GM18951 (cell line): Measurements from ENCODE around the gene HHIP.

Source experiments
- POLR2A ChIP-seq: IDR thresholded peaks from 4 replicates; pipeline ENCODE4 v1.6.1; 2011; ENCODE audit warnings: mild to moderate bottlenecking; ENCODE audit not compliant: insufficient read length, insufficient read depth; ENCODE audit errors: extremely low read depth
- in situ Hi-C: fragments of 300-500 bp; cut with MboI; formaldehyde crosslinking; loops from one replicate; pipeline ENCODE4 v1.12.0; 2022; ENCODE audit warnings: low sequenced_read_pairs, mixed read lengths, inconsistent platforms; ENCODE audit not compliant: unreplicated experiment

Gene HHIP

DNA sequence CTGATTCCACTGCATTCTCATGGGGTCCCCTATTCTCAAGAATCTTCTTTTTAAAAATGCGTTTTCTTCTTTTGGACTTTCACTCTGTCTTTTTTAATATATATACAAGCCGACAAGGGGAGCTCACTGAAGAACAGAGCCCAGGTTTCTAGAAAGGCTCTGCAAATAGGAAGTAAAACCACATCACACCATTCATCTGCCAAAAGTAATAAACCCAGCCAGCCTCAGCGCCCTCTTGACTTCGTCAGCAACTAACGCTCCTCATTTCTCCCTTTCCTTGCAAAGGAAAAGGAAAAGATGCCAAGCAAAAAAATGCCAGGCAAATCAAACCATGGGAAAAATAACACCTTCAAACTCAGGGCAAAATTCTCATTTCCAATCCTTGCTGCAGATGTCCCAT, 136.4 kb downstream of the HHIP start:
- in situ Hi-C loops = loop anchor here (25.0 kb wide), 1 partner anchor 595 kb away; no protein-coding TSS in a partner anchor
- TF ChIP-seq POLR2A = no peak

DNA sequence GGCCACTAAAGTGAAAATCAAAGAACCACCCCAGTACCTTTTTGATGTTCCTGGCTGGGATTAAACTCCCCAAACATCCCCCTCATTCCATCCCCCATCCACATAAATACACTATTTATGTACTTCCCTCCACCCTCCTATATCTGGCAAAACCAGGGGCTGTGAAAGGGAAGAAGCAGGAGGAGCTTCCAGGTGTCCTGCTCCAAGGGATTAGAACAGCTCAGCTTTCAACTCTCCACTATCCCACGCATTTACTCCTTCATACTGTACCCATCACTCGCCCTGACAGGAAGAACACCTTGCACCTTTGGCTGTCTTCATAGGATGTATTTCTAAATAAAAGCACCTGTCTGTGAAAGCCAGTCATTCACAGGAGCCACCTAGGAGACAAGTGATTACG, 140.0 kb downstream of the HHIP start:
- in situ Hi-C loops = loop anchor here (25.0 kb wide), 1 partner anchor 599 kb away; no protein-coding TSS in a partner anchor
- no peak for TF ChIP-seq POLR2A

DNA sequence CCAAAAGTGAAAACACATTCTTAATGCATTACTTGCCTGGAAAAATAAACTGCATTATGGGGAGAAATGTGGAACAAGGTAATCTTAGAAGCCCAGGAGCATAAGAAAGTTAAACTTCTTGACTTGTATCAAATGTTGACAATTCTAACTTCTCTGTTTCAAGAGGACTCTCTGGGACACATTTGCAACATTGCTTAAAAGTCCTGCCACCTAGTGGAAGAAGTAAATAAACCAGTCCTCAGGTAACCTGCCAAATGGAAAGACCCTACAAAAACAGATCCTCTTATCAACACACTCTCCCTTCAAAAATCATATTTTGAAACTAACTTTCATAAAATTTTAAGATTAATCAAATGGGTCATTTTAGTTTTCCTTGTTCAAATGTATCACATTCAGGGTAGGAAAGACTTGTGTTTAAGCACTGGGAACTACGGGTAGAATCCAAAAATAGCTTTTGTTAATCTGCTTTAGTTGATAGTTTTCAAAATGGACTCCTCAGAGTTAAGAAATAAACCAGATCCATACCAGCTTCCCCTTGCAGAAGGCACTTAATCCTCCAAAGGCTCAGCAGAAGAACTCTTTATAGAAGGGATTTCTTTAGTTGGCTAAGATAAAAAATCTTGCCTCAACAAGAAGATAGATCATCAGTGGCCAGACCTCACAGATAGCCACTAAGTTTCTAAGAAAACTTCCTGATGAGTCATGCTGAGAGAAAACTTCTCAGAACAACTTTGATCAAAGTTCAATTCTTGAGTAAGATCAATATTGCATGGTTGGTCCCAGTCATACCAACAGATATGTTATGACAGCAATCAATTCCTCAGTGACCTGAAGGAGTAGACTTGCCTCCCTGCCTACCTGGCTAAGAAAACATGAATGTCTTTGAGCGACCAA, 141.7 kb downstream of the HHIP start:
- TF ChIP-seq POLR2A = no peak
- in situ Hi-C loops = loop anchor here (25.0 kb wide), 1 partner anchor 600 kb away; no protein-coding TSS in a partner anchor

DNA sequence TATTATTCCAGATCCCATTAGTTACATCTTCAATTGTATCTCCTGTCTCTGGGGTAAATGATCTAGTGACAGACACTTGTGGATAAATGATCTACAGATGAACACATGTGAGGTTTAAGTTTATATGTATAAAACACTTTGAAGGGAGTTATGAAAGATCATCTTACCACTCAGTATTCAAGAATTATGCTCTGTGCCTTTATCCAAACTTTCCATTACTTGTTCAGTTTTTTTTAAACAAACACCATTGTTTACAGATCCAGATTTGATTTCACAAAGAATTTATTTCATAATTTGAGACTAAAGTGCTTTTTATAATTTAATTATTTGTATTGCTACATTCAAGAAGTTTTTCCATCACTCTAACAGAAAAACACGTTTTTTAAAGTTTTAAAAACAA, 142.5 kb downstream of the HHIP start:
- in situ Hi-C loops = loop anchor here (25.0 kb wide), 1 partner anchor 601 kb away; no protein-coding TSS in a partner anchor
- no peak for TF ChIP-seq POLR2A

- in situ Hi-C loops = loop anchor here (25.0 kb wide), 1 partner anchor 605 kb away; no protein-coding TSS in a partner anchor
Observed at GRCh38 chr4:144791933-144792332, 146.0 kb downstream of the HHIP start.
